Posterior vena cava (tissue), 2 donors: ENCODE data around the gene MYCBP. TPM values are rescaled to one million over a fixed set of nuclear protein-coding genes. Genes with fewer than 3 reads are reported as not detected.
"Not testable (repeated sequence)": the region's sequence is repeated elsewhere in the genome, so short reads cannot be mapped to it uniquely, and the experiment has no call there.

Experiments used
- DNase-seq: peaks from one replicate; pipeline ENCODE4 v3.0.0-alpha.2; 2020; ENCODE audit warnings: low spot score
- intact Hi-C, 2 donors: fragments of 100-400 bp; cut with DNase I; formaldehyde crosslinking; loops; one replicate each; pipeline versions ENCODE4 v1.14.1 to v1.14.2; 2022 to 2023
- total RNA-seq, 2 donors: library from RNA; stranded (reverse); fragmentation: NEBNext Ultra II Directional; extraction: Animal tissue kit (Norgen Biotek cat#: 25700); gene quantifications; one replicate each; pipeline ENCODE4 v1.2.1, GENCODE V29; 2021
- donor health status: DM: yes; HTN: yes; CAD: no.
- donor health status: DM: yes; HTN: yes; CAD: no.

MYCBP gene
- total RNA-seq, 2 donors from 2014 or later, result 10.2 to 12.1 TPM

DNA sequence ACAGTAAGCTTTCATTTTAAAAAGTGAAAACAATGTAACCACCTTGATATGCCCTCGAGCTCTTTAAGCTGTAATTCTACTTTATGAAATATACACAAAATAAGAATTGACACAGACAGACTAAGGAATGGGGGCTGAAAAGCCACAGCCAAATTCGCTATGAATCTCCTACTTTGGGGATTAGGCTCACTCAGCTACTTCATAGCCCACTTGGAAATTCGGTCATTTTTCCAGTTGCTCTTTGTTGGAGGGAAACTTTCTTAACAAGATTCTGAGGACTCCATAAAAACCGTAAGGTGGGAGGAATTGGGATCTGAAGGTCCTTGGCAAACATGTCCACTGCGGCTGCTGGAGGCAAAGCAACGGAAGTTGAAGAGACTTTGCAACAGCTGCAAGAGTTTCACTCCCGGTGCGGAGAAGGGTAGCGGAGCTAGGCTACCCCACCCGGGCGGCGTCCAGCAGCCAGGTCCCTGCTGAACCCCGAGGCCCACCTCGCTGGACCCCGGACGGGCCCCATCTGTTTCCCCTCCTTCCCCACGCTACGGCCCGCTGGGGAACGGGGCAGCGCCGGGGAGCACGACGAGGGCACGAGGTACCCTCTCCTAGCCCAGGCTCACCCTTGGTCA, 634 bp downstream of the MYCBP start:
- DNase-seq, result no peak
- intact Hi-C loops, result no loop called here

DNA sequence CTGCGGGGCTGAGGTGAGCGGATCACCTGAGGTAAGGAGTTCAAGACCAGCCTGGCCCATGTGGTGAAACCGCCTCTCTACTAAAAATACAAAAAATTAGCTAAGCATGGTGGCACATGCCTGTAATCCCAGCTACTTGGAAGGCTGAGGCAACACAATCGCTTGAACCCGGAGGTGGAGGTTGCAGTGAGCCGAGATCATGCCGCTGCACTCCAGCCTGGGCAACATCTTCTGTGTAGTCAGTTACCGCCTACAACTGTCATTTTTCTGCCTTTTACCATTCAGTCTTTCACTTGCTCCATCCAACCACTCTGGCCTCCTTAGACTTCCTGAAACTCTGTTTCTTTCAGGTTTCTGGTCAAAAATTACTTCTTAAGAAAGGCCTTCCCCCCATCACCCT, 2.2 kb downstream of the MYCBP start:
- intact Hi-C loops, result no loop called here
- no peak for DNase-seq

DNA sequence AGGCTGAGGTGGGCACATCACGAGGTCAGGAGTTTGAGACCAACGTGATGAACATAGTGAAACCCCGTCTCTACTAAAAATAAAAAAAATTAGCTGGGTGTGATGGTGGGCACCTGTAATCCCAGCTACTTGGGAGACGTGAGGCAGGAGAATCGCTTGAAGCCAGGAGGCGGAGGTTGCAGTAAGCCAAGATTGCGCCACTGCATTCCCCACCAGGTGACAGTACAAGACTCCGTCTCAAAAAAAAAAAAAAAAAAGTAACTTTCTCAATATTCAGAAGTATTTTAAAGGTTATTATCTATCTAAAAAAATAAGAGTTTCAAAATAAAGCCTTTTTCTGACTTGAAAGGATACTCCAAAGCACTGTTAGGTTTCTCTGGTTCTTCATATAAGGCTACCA, 5.9 kb downstream of the MYCBP start:
- DNase-seq, result no peak
- intact Hi-C loops, result no loop called here

DNA sequence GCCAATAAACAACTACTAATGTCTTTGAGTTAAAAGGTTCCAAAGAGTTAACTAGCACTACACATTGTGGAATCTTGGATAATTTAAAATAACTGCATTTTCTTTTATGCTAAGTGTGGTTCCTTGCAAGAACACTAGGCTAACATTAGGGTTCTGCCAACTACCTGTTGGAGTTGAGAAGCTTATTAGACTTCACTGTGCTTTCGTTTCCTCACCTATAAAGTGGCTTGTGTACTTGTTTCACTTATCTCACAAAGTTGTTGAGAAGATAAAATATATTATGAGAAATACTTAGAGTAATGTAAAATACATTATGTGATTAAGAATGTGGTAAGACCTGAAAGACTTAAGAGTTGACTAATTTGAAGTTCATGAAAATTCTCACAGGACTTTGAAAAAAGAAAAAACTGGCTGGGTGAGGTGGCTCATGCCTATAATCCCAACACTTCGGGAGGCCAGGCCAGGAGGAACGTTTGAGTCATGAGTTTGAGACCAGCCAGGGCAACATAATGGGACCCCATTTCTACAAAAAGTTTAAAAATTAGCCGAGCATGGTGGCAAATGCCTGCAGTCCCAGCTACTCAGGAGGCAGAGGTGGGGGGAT, 7.9 kb downstream of the MYCBP start:
- intact Hi-C loops, result no loop called here
- no peak for DNase-seq

DNA sequence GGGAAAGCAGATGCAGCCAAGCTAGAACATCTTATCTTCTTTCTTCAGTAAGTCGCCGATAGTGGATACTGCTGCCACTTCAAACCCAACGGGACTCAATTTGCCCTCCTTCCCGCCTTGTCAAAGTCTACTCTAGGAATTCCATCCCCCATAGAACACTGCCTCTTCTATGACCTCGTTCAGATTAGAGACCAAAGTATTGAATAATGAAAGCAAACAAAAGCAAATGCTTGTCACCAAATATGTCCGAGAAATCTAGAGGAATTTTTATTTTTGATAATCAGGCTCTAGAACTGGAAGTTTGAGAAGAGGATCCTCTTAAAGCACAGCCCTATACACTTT, 12.7 kb downstream of the MYCBP start:
- intact Hi-C loops, result no loop called here
- no peak for DNase-seq

DNA sequence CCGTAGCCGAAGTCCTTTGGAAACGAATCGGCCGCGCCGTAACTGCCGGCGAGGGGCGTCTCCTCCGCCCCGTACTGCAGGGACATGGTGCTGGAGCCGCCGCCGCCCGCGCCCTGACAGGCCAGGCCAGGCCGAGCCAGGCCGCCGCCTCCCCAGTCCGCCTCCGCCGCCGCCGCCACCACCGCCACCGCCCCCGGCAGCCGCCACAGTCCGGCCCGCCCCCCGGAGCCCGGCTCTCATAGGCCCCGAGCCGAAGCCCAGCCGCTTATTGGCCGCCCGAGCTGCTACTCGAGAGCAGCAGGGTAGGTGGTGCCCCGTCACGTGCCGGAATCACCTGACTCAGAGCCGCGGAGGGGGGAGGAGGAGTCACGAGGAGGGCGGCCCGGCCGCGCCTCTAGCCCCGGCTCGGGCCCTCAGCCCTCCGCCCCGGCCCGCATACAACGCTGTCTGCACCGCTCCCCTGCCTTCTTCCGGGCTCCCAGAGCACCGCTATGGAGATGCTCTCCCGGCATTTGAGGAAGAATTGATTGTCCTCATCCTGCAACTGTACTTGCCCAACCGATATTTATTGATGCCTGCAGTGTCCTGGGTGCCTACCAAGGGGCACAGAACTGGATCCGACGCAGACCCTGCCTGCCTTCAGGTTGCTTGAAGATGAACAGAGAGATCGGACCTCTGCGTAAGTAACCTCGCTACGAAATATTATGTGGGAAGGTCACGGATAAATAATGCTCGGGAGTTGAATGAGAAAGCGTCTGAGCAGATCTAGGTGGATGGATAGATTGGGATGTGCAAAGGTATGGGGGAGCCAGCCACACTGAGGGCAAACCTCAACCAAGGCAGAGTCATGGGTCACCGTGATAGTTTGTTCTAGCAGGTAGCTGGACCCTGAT, 13.3 kb downstream of the MYCBP start, which contains the start of gene RRAGC:
Gene RRAGC, minus strand, starts transcription at position 212 of the 893 bp plus-strand sequence. Its CDS starts 126 bp downstream, at position 86.
- intact Hi-C loops, result no loop called here
- DNase-seq, result peak; percentile 100

DNA sequence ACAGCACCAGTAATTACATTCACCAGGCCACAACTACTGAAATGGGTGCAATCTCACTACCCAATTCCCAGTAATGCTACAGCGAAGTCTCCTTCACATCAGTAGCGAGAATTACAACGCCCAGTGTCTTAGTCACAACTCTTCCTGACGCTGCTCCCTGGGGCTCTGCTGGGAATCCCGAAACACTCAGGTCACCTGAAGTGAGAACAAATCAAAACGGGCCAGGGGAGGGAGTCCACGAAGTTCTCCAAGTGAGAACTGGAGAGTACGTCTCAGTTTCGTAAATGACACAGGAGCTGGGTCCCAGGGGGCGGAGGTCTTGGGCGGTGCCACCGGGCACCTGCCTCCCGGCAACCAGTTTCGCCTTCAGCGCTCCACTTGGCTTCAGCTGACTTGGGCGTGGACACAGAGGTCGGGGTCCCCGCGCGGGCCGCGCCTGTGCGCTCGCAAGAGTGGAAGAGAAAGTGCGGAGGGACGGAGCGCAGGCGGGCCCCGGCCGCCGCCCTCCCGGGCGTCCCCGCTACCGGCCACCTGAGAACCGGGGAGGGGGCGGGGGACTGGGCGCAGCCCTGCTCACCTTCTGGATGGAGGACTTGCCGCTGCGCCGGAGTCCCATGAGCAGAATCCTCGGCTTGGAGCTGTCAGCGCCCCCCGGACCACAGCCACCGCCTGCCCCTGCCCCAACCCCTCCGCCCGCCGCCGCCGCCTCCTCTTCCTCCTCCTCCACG, 14.2 kb downstream of the MYCBP start:
- intact Hi-C loops, result no loop called here
- DNase-seq, result peak; percentile 89

DNA sequence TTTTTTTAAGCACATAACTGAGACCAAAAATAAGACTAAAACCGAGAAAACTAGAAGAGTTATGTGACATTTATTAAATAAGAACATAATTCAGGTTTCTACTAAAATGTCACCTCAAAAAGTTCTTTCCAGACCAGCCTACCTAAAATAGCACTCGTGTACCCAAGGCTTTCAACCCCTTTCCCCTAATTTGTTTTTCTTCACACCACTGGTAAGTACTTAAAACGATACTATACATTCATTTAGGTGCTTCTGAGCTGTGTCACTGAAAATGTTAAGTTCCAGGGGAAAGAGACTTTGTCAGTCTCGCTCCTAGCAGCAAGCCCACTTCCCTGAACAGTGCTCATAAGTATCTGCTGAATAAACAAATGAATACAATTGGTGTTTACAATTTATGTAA, 20.4 kb downstream of the MYCBP start:
- intact Hi-C loops, result no loop called here
- DNase-seq, result no peak

DNA sequence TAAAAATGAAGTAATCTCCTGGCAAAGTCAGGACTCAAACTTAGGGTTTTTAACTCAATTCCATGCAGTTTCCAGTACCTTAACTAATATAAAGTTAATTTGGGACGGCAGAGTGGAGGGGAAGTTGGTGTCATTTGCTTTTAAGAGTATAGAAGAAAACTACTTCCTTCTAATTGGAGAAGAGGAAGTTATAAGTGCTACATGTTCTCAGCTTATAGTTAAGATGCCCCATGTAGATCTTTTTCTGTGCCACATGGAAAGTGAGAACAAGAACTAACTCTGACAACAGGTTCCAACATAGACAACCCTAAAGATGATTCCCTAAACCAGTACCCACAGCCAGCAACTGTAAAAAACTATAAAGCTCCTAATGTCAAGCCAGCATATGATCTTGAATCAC, 25.1 kb downstream of the MYCBP start:
- no peak for DNase-seq
- intact Hi-C loops, result no loop called here

DNA sequence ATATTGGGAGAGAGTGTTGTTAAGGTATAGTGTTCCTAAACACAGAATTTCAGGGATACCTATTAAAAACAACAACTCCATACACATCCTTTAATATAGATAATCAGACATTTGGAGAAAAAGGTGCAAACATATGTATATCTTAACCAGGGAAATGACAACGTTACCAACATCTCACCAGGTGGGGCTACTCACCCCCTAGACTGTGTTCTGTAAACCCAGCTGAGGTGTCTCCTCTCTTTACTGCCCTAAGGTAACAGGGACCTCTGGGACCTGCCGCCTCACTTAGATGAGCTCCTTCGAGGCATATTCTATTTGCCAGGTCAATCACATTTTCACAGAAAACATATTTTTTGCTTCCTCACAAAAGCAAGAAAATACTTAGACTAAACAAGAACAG, 26.9 kb downstream of the MYCBP start:
- intact Hi-C loops, result no loop called here
- DNase-seq, result no peak

DNA sequence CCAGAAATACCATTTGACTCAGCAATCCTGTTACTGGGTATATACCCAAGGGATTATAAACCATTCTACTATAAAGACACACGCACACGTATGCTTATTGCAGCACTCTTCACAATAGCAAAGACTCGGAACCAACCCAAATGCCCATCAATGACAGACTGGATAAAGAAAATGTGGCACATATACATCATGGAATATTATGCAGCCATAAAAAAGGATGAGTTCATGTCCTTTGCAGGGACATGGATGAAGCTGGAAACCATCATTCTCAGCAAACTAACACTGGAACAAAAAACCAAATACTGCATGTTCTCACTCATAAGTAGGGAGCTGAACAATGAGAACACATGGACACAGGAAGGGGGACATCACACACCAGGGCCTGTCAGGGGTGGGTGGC, 28.1 kb downstream of the MYCBP start:
- DNase-seq, intact Hi-C loops: not testable (repeated sequence)

DNA sequence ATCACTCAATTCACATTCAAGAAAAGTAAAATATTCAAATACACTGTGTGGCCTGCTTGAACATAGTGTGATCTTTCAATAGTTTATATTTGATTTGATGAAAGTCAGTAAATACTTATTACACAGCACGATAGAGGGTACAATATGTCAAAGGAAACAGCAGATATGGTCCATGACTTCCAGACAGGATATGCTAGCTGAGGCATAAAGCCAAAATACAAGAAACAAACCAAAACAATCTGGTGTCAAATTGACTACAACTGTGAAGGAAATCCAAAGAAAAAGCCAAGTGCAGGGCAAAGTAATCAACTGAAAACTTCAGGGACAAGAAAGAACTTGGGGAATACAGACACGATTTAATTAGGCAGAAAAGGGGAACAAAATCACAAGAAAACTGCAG, 32.9 kb downstream of the MYCBP start:
- intact Hi-C loops, result no loop called here
- DNase-seq, result no peak

DNA sequence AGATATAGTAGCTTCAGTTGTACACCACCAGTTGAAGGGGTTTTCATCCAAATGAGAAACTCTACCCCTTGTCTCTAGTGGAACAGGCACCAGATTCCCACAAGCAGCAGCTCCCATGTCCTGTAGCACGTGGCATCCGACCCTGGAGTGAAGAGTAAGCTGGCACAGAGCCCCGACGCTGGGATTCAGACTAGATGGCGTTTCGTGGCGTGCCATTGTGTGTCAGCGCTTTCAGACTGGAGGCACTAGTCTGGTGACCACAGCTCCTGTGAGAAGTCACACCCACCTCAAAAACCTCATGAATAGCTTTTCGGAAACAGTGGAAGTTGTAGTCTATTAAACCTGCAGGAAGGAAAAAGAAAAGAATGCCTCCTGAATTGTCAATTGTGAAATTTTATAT, 33.8 kb downstream of the MYCBP start:
- intact Hi-C loops, result loop anchor here in 1 of 2 donors (10.0 kb wide), 1 partner anchor 815 kb away; no protein-coding TSS in a partner anchor
- no peak for DNase-seq

DNA sequence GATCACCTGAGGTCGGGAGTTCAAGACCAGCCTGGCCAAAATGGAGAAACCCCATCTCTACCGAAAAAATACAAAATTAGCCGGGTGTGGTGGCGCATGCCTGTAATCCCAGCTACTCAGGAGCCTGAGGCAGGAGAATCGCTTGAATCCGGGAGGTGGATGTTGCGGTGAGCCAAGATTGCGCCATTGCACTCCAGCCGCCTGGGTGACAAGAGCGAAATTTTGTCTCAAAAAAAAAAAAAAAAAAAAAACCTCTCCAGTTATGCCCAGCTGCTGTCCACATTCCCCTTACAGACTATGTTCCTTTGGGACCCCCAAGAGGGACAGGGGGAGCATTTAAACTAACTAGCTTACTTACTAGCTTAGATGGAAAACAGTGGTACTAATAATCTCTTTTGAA, 36.8 kb downstream of the MYCBP start:
- DNase-seq, result not testable (repeated sequence)
- intact Hi-C loops, result loop anchor here in 1 of 2 donors (10.0 kb wide), 1 partner anchor 812 kb away; no protein-coding TSS in a partner anchor

DNA sequence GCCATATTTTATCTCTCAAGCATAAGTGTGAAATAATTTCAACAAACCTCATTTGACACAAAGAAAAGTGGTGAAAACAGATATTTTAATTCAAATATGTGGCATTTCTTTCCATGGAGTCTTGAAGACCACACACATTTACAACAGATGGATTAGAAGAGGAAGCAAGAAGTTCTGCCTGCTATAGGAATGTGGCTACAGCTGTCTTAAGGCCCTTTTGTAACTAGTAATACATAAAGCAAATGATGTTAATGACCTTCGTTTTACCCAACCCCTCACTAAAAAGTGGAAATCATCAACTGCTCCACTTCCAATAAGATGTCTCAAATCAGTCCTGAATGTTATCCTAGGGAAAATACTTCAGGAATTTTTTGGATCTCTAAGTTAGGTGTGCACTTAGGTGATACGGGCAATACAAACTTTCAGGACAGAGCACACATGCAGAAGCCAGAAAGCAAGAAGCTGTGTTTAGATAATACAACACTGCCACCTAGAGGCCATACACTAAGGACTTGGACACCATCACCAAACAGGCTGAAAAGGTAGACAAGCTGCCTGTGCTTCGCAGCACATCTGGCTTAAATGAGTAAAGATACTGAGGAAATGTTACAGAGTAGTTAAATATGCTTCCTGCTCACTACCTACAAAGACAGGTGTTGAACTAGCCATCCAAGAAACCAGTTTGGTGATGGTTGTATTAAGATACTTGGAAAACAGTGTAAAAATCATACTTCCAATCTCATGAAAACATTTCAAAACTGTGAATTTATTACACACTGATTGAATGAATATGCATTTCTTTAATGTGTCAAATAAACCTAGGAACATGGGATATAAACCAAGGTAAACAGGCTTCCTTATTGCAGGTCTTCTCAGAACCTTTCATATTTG, 38.0 kb downstream of the MYCBP start:
- no peak for DNase-seq
- intact Hi-C loops, result loop anchor here in 1 of 2 donors (10.0 kb wide), 1 partner anchor 810 kb away; no protein-coding TSS in a partner anchor

DNA sequence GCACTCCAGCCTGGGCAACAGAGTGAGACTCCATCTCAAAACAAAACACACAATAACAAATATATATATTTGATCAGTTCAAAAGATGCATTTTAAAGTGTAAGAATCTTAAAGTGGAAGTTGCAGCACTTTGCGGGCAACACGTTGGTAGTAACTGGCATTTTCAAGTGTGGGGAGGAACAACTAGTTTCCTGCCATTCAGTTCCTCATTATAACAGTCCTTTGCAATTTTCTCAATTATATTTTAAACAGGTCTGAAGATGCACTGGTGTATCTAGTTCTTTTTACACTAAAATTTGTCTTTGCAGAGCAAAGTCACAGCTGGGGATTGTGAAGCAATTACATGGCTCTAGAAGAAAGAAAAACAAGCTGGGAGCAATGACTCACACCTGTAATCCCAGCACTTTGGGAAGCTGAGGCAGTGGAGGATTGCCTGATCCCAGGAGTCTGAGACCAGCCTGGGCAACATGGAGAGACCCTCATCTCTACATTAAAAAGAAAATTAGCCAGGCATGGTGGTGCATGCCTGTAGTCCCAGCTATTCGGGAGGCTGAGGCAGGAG, 38.8 kb downstream of the MYCBP start:
- no peak for DNase-seq
- intact Hi-C loops, result loop anchor here in 1 of 2 donors (10.0 kb wide), 1 partner anchor 810 kb away; no protein-coding TSS in a partner anchor

DNA sequence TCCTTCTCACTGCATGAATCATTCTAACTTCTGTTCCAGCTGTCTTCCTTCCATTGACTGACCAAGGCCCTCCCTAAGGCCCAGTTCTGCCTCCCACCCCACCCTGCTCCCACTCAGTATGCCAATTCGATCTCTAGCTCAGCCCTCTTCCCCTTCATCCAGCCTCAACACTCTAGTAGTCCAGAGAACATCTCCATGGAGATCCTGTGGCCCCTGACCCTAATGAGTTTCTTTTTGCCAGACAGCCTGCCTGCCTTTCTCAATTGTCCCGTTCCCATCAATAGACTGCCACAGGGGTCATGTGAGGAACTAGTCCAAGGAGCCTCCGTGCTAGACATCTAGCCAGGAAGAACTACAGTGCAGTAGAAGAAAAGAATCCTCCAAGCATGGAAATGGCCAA, 40.0 kb downstream of the MYCBP start:
- intact Hi-C loops, result loop anchor here in 1 of 2 donors (10.0 kb wide), 1 partner anchor 808 kb away; no protein-coding TSS in a partner anchor
- DNase-seq, result no peak

DNA sequence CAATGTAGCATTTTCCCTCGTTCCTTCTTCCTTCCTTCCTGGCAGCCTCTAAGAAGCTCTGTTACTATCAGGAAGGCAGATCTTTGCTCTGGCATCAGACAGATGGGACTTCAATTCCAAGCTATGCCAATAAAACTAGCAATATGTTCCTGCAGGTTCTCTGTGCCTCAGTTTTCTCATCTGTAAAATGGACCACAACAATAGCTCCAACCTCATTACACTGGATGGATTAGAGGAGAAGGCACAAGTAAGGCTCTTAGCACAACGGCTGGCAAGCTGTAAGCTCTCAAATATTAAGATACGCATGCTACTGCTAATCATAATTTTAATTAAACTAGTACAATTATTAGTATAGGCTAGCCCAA, 40.8 kb downstream of the MYCBP start:
- DNase-seq, result no peak
- intact Hi-C loops, result loop anchor here in 1 of 2 donors (10.0 kb wide), 1 partner anchor 808 kb away; no protein-coding TSS in a partner anchor
